Activated naive CD4-positive, alpha-beta T cell treated with anti-CD3 and anti-CD28 coated beads, Interleukin-2, amount 10 ng/mL, durations not matched to agents 7 days and 5 days (primary cell): ENCODE results near the gene TRAPPC2.

ENCODE experiments used
- CTCF ChIA-PET: fragments of 350-600 bp; sonication (Branson Sonifier 250); formaldehyde crosslinking; loops from one replicate; lab custom pipeline; 2021; ENCODE audit warnings: antibody characterized with exemption; lab: Charles Lee
- DNase-seq: peaks from one replicate; pipeline ENCODE4 v3.0.0-alpha.2; 2020
- H3K27ac Mint-ChIP-seq: one replicate; pipeline ENCODE4 v1.8.0; 2021; ENCODE audit warnings: mild to moderate bottlenecking, moderate library complexity, mixed read lengths
- H3K27me3 Mint-ChIP-seq: one replicate; pipeline ENCODE4 v1.8.0; 2021; ENCODE audit warnings: mild to moderate bottlenecking, mixed read lengths
- H3K36me3 Mint-ChIP-seq: one replicate; pipeline ENCODE4 v1.8.0; 2021; ENCODE audit warnings: mixed read lengths
- H3K4me1 Mint-ChIP-seq: one replicate; pipeline ENCODE4 v1.8.0; 2021; ENCODE audit warnings: mixed read lengths
- H3K4me3 Mint-ChIP-seq: one replicate; pipeline ENCODE4 v1.8.0; 2021; ENCODE audit warnings: mild to moderate bottlenecking, moderate library complexity, mixed read lengths
- H3K9me3 Mint-ChIP-seq: one replicate; pipeline ENCODE4 v1.8.0; 2021; ENCODE audit warnings: mixed read lengths

Gene TRAPPC2

DNA sequence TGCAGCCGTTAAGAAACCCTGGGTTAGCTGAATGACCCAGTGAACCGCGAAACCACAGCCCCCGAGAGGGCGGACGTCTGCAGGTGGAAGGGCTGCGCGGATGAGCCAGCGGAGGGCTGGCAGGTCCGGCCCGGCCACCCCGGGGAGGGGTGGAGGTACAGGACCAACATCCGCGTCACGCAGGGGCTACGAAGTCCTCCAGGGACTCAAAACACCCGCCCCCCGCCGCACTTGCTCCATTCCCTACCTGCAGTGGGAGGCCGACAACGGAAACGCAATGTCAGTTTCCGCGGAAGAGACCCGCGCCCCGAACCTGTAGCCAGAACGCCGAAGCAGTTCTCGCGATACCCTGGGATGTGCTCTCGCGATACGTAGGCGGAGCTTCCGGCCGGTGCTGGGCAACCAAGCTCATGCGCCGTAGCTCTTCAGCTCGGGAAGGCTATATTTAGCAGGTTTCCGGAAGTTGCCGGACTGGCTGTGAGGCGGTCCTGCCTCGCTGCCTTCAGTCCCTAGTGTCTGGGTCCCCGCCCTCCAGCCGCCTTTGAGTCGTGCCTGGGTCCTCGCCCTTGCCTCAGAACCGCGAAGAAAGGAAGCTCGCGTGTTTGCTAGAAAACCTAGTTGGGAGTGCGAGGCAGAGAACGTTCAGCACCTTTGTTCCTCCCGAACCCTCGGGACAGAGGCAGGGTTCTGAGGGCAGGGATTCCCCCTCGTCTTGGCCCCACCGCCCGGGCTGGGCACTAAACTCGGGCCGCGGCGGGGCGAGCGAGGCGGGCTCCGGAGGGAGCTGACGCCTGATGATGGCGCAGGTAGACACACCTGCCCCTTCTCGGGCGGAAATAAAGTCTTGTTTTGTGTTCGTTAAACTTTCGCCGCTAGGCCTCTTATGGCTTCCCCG is at the start of gene TRAPPC2, which contains the start of gene OFD1:
TRAPPC2 (minus strand) TSS at position 343 of the 895 bp plus-strand sequence. CDS start 14,657 bp downstream, outside the sequence.
OFD1 (plus strand) TSS at position 471 of the 895 bp plus-strand sequence; CDS start at position 795, 324 bp downstream.
- H3K4me3 Mint-ChIP-seq: peak within 1 kb of the TSS; percentile 99
- H3K36me3 Mint-ChIP-seq: peaks cover 41% of the 10 kb centered on the region
- peaks cover 2% of the 10 kb centered on the region for H3K9me3 Mint-ChIP-seq
- peak within 1 kb of the TSS; percentile 97 for H3K27ac Mint-ChIP-seq
- H3K4me1 Mint-ChIP-seq: peaks cover 54% of the 10 kb centered on the region
- no peaks in the 10 kb centered on the region for H3K27me3 Mint-ChIP-seq
- CTCF ChIA-PET: interaction anchor here (0.8 to 1.2 kb wide), 2 partner anchors 12 kb away, joined by 3 read pairs; no protein-coding TSS in a partner anchor
- peak; percentile 94 for DNase-seq

DNA sequence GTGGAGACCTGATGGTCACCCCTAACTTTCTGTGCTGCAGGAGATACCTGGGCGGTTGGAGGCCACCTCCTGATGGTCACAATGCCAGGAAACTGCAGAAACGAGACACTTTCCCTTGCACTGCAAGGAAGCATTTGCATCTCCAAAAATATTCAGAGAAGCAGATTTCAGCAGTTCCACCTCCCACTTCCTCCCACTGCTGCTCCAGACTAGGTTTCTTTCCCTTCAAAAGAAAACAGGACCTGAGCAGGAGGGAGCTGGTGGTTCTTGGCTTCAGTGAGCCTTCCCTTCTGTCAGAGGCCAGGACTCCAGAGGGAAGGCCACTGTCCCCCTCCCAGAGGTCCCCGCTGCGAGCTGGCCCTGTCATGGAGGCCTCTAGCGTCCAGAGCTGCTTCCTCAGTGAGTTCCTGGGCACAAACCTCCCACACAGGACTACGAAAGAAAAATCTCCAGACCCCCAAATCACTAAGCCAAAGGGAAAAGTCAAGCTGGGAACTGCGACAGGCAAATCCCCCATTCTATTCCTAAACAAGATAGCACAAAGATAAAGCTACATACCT is 46.5 kb upstream of the TRAPPC2 start:
- Mint-ChIP-seq H3K4me3 (no peak overlapping the region), H3K9me3 (no peaks in the 10 kb centered on the region), H3K36me3 (peaks cover 2% of the 10 kb centered on the region), H3K27ac (no peak overlapping the region), H3K4me1 (no peaks in the 10 kb centered on the region), H3K27me3 (no peaks in the 10 kb centered on the region)
- CTCF ChIA-PET: no interaction called here
- DNase-seq: no peak

DNA sequence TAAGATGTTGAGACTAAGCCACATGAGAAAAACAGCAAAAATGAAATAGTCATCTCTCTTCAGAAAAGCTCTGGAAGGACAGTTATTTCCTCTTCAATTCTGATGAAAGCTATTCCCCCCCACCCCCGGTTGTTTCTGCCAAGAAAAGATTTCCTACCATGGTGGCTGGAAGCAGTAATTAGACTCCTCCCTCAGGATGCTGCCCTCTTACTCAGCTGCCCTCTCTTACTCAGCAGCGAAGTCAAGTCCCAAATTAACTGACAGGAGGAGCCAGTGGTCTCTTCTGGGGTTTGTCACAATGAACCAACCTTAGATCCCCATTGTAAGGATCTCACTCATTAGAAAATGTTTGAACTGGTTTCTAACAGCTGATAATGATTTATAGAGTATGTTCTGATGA is 44.5 kb upstream of the TRAPPC2 start:
- Mint-ChIP-seq H3K36me3 (peaks cover 13% of the 10 kb centered on the region), H3K27me3 (no peaks in the 10 kb centered on the region), H3K4me3 (no peak overlapping the region), H3K4me1 (no peaks in the 10 kb centered on the region), H3K27ac (no peak overlapping the region), H3K9me3 (no peaks in the 10 kb centered on the region)
- CTCF ChIA-PET: no interaction called here
- no peak for DNase-seq

DNA sequence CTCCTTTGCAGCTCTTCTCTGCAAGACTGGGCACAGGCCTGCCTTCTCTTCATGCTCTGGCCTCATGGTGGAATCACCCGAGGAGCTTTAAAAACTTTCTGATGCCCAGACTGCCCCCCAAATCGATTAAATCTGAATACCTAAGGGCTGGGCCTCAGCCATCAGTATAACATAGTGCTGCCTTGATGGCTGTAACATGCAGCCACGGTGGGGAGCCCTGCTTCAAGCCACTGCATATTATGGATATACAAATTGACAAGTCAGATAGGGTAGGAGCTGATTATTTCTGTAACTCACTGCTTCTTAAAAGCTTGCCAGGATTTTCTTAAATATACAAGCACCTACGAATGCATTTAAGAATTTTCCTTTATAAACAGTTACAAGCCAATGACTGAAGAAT is 42.0 kb upstream of the TRAPPC2 start:
- Mint-ChIP-seq H3K4me1 (no peaks in the 10 kb centered on the region), H3K36me3 (peaks cover 18% of the 10 kb centered on the region), H3K9me3 (no peaks in the 10 kb centered on the region), H3K4me3 (no peak overlapping the region), H3K27me3 (no peaks in the 10 kb centered on the region), H3K27ac (no peak overlapping the region)
- DNase-seq: no peak
- CTCF ChIA-PET: interaction anchor here (0.8 kb wide), 1 partner anchor 13 kb away, joined by 3 read pairs; no protein-coding TSS in a partner anchor

DNA sequence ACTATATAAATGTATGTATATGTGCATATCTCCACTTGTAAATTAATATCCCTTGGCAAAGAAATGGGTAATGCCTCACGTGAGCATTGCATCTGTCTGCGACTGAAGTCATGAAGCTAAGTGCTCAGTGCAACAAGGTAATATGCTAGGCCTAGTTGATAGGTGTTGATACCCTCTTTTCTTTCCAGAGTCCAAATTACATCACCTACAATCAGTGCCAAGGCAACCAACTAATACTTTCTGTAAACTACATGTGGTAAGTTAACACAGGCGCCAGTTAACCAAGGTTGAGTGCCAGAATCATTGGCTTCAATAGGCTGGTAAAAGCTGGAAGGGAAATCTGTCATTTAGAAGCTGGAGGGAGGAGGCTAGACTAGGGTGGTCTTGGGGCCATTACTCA is 41.4 kb upstream of the TRAPPC2 start:
- H3K4me1 Mint-ChIP-seq: no peaks in the 10 kb centered on the region
- H3K4me3 Mint-ChIP-seq: no peak overlapping the region
- peaks cover 18% of the 10 kb centered on the region for H3K36me3 Mint-ChIP-seq
- no peak for DNase-seq
- CTCF ChIA-PET: no interaction called here
- H3K27ac Mint-ChIP-seq: no peak overlapping the region
- no peaks in the 10 kb centered on the region for H3K27me3 Mint-ChIP-seq
- no peaks in the 10 kb centered on the region for H3K9me3 Mint-ChIP-seq

DNA sequence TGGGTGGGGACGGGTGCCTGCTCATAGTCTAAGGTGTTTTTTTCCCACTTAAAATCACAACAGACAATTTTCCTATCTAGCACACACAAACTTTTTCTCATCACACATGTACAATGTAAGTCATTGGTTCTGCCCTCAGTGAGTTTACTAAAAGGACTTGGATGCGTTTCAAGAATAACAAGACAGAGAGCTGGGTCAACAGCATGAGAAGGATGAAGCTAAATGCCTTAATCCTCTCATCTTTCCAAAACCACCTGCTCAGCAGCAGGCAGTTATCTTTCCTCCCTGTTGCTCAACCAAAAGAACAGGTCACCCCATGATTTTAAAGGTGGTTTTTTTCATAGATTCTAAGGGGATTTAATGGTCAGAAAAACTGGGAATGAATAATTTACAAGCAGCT is 40.3 kb upstream of the TRAPPC2 start:
- Mint-ChIP-seq H3K4me3 (no peak overlapping the region), H3K4me1 (no peaks in the 10 kb centered on the region), H3K27ac (no peak overlapping the region), H3K9me3 (no peaks in the 10 kb centered on the region), H3K36me3 (peaks cover 27% of the 10 kb centered on the region), H3K27me3 (no peaks in the 10 kb centered on the region)
- no peak for DNase-seq
- CTCF ChIA-PET: no interaction called here

DNA sequence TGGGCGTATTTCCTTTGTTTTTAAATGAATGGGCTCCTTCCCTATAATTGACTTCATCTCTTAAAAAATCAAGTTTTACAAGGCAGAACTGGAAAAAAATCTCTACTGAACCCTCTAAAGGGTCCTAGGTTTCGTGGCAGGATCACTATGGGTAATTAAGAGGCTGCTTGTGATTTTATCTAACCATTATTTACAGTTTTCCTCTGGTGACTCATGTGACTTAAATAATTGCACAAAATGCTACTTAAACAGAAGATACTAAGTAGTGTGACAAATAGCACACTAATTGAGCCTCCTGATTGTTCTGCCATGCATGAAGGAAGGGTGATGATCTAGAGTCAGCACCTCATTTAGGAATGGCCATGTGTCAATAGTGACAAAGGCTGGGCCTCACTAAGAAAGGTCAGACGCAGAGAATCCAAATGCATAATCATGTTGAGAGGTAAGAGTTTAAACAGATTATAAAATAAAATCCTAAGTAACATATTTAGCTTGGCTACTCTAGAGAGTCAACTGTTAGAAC is 35.7 kb upstream of the TRAPPC2 start:
- CTCF ChIA-PET: no interaction called here
- no peak overlapping the region for H3K27ac Mint-ChIP-seq
- no peak overlapping the region for H3K4me3 Mint-ChIP-seq
- no peaks in the 10 kb centered on the region for H3K9me3 Mint-ChIP-seq
- H3K36me3 Mint-ChIP-seq: peaks cover 52% of the 10 kb centered on the region
- no peak for DNase-seq
- H3K27me3 Mint-ChIP-seq: no peaks in the 10 kb centered on the region
- no peaks in the 10 kb centered on the region for H3K4me1 Mint-ChIP-seq

DNA sequence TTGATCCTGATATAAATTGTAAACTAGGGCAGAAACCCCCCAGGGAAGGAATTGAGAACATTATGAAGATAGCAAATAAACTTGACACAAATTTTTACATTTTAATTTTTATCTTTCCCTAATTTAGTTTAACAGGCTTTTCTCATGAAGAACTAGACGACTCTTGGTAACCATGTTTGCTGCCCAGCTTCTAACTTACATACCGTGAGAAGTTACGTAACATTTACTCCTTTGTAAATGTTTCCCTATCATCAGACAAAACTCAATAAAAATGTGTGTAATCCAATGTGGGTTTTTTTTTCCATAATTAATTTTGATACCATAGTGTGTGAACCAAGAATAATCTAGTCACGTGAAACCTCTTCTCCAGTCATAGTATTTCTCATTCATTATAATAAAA is 34.5 kb upstream of the TRAPPC2 start:
- DNase-seq: no peak
- H3K36me3 Mint-ChIP-seq: peaks cover 43% of the 10 kb centered on the region
- no peaks in the 10 kb centered on the region for H3K27me3 Mint-ChIP-seq
- H3K4me1 Mint-ChIP-seq: no peaks in the 10 kb centered on the region
- H3K27ac Mint-ChIP-seq: no peak overlapping the region
- no peaks in the 10 kb centered on the region for H3K9me3 Mint-ChIP-seq
- CTCF ChIA-PET: no interaction called here
- no peak overlapping the region for H3K4me3 Mint-ChIP-seq

DNA sequence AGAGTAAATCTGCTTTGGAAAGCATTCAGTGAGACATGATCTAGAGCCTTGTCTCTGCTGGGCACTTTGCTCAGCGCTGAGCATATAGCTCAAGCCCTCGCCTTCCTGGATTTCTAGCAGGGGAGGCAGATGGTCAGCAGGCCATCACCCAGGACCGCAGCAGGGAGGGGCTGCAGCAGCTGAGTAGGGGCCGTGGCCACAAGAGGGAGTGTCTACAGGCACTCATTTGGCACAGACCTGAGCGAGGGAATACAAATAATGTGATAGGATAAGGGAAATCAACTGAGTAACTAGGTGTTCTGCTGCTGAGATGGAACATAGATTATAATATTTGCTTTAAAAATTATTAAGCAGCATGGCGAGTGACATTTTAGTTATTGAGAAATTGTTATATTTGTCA is 30.3 kb upstream of the TRAPPC2 start:
- H3K4me3 Mint-ChIP-seq: no peak overlapping the region
- no peaks in the 10 kb centered on the region for H3K9me3 Mint-ChIP-seq
- H3K27ac Mint-ChIP-seq: no peak overlapping the region
- H3K27me3 Mint-ChIP-seq: no peaks in the 10 kb centered on the region
- no peaks in the 10 kb centered on the region for H3K4me1 Mint-ChIP-seq
- peaks cover 43% of the 10 kb centered on the region for H3K36me3 Mint-ChIP-seq
- CTCF ChIA-PET: no interaction called here
- no peak for DNase-seq

DNA sequence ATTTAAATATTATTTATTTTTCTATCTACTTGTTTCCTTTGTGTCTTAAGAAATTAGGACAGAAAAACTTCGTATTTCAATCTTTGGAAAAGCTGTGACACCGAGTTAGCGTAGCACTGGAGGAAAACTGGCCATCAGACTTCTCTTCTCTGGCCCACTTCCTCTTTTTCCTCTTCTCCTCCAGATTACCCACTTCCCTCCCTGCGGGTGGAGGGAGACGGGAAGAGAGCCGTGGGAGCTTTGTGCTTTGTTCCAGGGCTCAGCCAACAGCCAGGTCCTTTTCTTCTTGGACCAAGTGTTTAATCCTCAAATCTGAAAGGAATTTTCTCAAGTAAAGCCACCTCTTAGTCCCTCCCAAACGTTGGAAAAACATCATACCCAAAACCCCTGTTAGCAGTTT is 29.9 kb upstream of the TRAPPC2 start:
- H3K4me3 Mint-ChIP-seq: no peak overlapping the region
- H3K9me3 Mint-ChIP-seq: no peaks in the 10 kb centered on the region
- peaks cover 39% of the 10 kb centered on the region for H3K36me3 Mint-ChIP-seq
- H3K27ac Mint-ChIP-seq: no peak overlapping the region
- CTCF ChIA-PET: no interaction called here
- no peak for DNase-seq
- no peaks in the 10 kb centered on the region for H3K27me3 Mint-ChIP-seq
- no peaks in the 10 kb centered on the region for H3K4me1 Mint-ChIP-seq

DNA sequence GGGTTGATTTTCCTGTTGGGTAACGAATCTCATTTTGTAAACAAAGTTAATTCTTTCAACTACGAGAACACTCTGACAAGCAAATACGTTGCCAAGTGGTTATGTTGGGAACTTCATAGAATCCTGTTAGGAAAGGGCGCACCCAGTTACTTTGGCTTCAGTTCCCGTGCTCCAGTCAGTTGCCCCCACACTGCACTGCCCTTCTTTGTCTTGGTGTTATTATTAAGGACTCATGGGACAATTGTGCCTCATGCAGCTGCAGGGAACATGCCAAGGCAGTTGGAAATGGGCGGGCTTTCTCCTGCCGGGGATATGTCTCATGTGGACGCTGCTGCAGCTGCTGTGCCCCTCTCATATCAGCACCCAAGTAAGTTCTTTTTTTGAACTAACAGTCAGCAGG is 29.1 kb upstream of the TRAPPC2 start:
- peaks cover 40% of the 10 kb centered on the region for H3K36me3 Mint-ChIP-seq
- H3K27me3 Mint-ChIP-seq: no peaks in the 10 kb centered on the region
- no peaks in the 10 kb centered on the region for H3K4me1 Mint-ChIP-seq
- H3K27ac Mint-ChIP-seq: no peak overlapping the region
- no peak overlapping the region for H3K4me3 Mint-ChIP-seq
- DNase-seq: no peak
- CTCF ChIA-PET: no interaction called here
- H3K9me3 Mint-ChIP-seq: no peaks in the 10 kb centered on the region

DNA sequence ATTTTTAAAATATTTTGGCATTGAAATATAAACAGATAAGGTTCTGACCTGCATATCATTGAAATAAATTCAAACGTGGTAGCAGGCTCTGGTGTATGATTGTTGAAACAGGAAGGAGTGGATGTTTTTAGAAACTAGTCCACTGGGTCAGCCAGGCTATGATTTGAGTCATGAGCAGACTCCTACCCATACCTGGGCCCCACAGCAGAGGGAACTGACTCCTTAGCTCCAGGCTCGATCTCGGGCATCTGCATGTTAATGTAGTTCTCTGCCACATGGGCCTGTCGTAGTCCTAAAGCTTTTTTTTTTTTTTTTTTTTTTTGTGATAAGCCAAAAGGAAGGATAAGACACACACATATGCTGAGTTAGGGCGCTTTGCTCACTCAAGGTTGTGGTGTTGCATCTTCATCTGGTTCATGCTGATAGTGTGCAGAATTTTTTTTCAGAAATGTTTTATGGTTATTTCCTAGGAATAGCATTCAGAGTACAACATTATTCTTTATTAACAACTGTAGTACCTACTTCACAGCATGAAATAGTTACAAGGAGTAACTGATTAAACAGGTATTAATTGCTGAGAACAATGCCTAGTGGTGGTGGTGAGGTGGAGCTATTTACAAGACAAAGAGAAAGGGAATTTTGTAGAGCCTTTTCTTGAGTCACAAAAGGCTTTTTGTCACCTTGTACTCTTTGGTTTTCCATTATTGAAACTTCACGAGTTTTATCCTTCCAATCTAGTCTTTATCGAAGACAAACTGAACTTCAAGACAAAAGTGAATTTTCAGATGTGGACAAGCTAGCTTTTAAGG is 27.4 kb upstream of the TRAPPC2 start:
- H3K4me1 Mint-ChIP-seq: no peaks in the 10 kb centered on the region
- DNase-seq: no peak
- peaks cover 40% of the 10 kb centered on the region for H3K36me3 Mint-ChIP-seq
- CTCF ChIA-PET: interaction anchor here (0.5 to 1.0 kb wide), 2 partner anchors 14 to 18 kb away, joined by 3 read pairs; no protein-coding TSS in a partner anchor
- no peaks in the 10 kb centered on the region for H3K9me3 Mint-ChIP-seq
- H3K27ac Mint-ChIP-seq: no peak overlapping the region
- no peaks in the 10 kb centered on the region for H3K27me3 Mint-ChIP-seq
- H3K4me3 Mint-ChIP-seq: no peak overlapping the region

DNA sequence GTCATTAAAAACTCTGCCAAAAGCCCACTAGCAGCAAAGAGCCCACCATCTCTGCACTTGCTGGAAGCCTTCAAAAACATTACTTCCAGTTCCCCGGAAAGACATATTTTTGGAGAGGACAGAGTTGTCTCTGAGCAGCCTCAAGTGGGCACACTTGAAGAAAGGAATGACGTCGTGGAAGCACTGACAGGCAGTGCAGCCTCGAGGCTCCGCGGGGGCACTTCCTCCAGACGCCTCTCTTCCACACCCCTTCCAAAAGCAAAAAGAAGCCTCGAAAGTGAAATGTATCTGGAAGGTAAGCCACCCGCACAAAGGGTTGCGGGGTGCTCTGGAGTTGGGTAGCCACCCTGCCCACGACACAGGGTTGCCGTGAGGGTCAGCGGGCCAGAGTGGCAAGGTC is 26.0 kb upstream of the TRAPPC2 start:
- peaks cover 28% of the 10 kb centered on the region for H3K36me3 Mint-ChIP-seq
- no peaks in the 10 kb centered on the region for H3K27me3 Mint-ChIP-seq
- peaks cover 2% of the 10 kb centered on the region for H3K4me1 Mint-ChIP-seq
- CTCF ChIA-PET: no interaction called here
- no peaks in the 10 kb centered on the region for H3K9me3 Mint-ChIP-seq
- H3K4me3 Mint-ChIP-seq: no peak overlapping the region
- H3K27ac Mint-ChIP-seq: no peak overlapping the region
- no peak for DNase-seq

DNA sequence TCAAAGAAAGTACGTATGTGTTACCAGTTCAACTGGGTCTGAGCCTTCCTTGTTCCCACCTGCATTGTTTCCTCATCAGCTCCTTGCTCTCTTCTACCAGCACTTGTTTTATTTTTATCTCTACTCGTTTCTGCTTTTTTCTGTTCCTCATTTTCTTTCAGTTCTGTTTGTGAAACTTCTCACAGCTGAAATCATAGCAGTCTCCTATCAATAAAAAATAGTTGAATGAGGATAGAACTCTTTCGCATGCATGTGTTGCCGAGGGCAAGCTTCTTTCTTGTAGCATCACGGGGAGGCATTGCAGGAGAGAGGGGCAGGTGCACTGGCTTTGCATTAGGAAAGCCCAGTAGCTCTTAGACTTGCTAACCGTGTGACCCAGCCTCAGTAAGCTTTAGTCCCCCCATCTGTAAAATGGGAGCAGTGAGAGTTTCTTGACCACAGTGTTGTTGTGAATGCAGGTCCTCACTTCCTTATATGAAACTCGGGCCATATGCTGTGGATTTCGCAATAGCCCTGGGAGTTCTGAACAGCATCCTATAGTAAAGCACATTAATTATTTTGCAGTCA is 24.8 kb upstream of the TRAPPC2 start:
- CTCF ChIA-PET: no interaction called here
- Mint-ChIP-seq H3K27me3 (no peaks in the 10 kb centered on the region), H3K9me3 (no peaks in the 10 kb centered on the region), H3K4me1 (peaks cover 9% of the 10 kb centered on the region), H3K36me3 (peaks cover 28% of the 10 kb centered on the region), H3K27ac (no peak overlapping the region), H3K4me3 (no peak overlapping the region)
- DNase-seq: no peak
